CD14-positive monocyte (primary cell): Measurements from ENCODE around the gene APOC3. TPM values are rescaled to one million over a fixed set of nuclear protein-coding genes. Genes with fewer than 3 reads are reported as not detected.

Experiments
- DNase-seq, 3 donors: peaks; one replicate each; pipeline ENCODE4 v3.0.0-alpha.2; 2011 to 2022
- H2AFZ ChIP-seq: 2 replicates; pipeline ENCODE4 v1.6.0; 2012; ENCODE audit warnings: mild to moderate bottlenecking, low read depth, low read length, inconsistent platforms; ENCODE audit not compliant: insufficient read depth, poor library complexity, severe bottlenecking
- H3K27ac ChIP-seq, 2 donors: 1 replicate in 1 of 2; 2 replicates in 1 of 2; pipeline ENCODE4 v1.5.1; 2012 to 2013; ENCODE audit warnings: low read length in 2 of 2, control low read depth in 1 of 2, inconsistent platforms in 1 of 2, low read depth in 1 of 2, mild to moderate bottlenecking in 1 of 2
- H3K27me3 ChIP-seq, 2 donors: one replicate each; pipeline versions ENCODE4 v1.6.0 to v1.6.1; 2011 to 2013; ENCODE audit warnings: low read length in 2 of 2; ENCODE audit not compliant: control insufficient read depth in 2 of 2, insufficient read depth in 2 of 2
- H3K36me3 ChIP-seq, 2 donors: replicated peaks in 1 of 2; 1 replicate in 1 of 2; 2 replicates in 1 of 2; pipeline versions ENCODE4 v1.5.1 to v1.6.1; 2012 to 2013; ENCODE audit warnings: low read length in 2 of 2, control low read depth in 1 of 2, inconsistent platforms in 1 of 2, mild to moderate bottlenecking in 1 of 2; ENCODE audit not compliant: insufficient read depth in 2 of 2, control insufficient read depth in 1 of 2
- H3K4me1 ChIP-seq, 2 donors: 1 replicate in 1 of 2; 2 replicates in 1 of 2; pipeline versions ENCODE4 v1.5.1 to v1.6.1; 2012 to 2013; ENCODE audit warnings: low read length in 2 of 2, control low read depth in 1 of 2, inconsistent platforms in 1 of 2, mild to moderate bottlenecking in 1 of 2, moderate library complexity in 1 of 2; ENCODE audit not compliant: insufficient read depth in 2 of 2, control insufficient read depth in 1 of 2
- H3K4me2 ChIP-seq: replicated peaks from 2 replicates; pipeline ENCODE3; 2012; ENCODE audit warnings: low read length, moderate library complexity, mild to moderate bottlenecking; ENCODE audit not compliant: poor library complexity, severe bottlenecking; ENCODE audit errors: extremely low read depth
- H3K4me3 ChIP-seq, 3 experiments: fragments of 200-600 bp in 1 of 3; sonication (generic) in 1 of 3; replicated peaks in 1 of 3; 1 replicate in 2 of 3; 2 replicates in 1 of 3; pipeline ENCODE4 v1.5.1; 2011 to 2013; ENCODE audit warnings: low read length in 3 of 3, mild to moderate bottlenecking in 3 of 3, control low read depth in 2 of 3, low read depth in 2 of 3, inconsistent platforms in 1 of 3, moderate library complexity in 1 of 3
- H3K79me2 ChIP-seq: 2 replicates; pipeline ENCODE4 v1.6.0; 2012; ENCODE audit warnings: mild to moderate bottlenecking, control low read depth, inconsistent platforms, low read length, moderate library complexity; ENCODE audit not compliant: insufficient read depth
- H3K9ac ChIP-seq: 2 replicates; pipeline ENCODE4 v1.6.0; 2017; ENCODE audit warnings: low read length, mild to moderate bottlenecking; ENCODE audit not compliant: insufficient read depth, poor library complexity, severe bottlenecking
- H3K9me3 ChIP-seq, 2 donors: replicated peaks in 1 of 2; 1 replicate in 1 of 2; 2 replicates in 1 of 2; pipeline versions ENCODE4 v1.5.1 to v1.6.1; 2012 to 2013; ENCODE audit warnings: low read length in 2 of 2, control low read depth in 1 of 2; ENCODE audit not compliant: control insufficient read depth in 1 of 2, insufficient read depth in 1 of 2
- H4K20me1 ChIP-seq: 2 replicates; pipeline ENCODE4 v1.6.0; 2012; ENCODE audit warnings: mild to moderate bottlenecking, low read length, control low read depth, moderate library complexity; ENCODE audit not compliant: insufficient read depth
- H3K27ac Mint-ChIP-seq, 7 donors: one replicate each; pipeline ENCODE4 v1.8.0; 2020; ENCODE audit warnings: mild to moderate bottlenecking in 7 of 7, mixed read lengths in 7 of 7, moderate library complexity in 6 of 7, inconsistent platforms in 2 of 7
- H3K27me3 Mint-ChIP-seq, 3 donors: one replicate each; pipeline ENCODE4 v1.8.0; 2021 to 2022; ENCODE audit warnings: low read depth in 3 of 3, mild to moderate bottlenecking in 3 of 3, mixed read lengths in 3 of 3, moderate library complexity in 3 of 3, inconsistent platforms in 1 of 3
- H3K36me3 Mint-ChIP-seq, 2 donors: one replicate each; pipeline ENCODE4 v1.8.0; 2020; ENCODE audit warnings: mixed read lengths in 2 of 2, inconsistent platforms in 1 of 2, mild to moderate bottlenecking in 1 of 2
- H3K4me1 Mint-ChIP-seq: one replicate; pipeline ENCODE4 v1.8.0; 2020; ENCODE audit warnings: mild to moderate bottlenecking, mixed read lengths
- H3K4me3 Mint-ChIP-seq, 2 donors: one replicate each; pipeline ENCODE4 v1.8.0; 2020; ENCODE audit warnings: mild to moderate bottlenecking in 2 of 2, mixed read lengths in 2 of 2, moderate library complexity in 1 of 2
- H3K9me3 Mint-ChIP-seq, 7 donors: one replicate each; pipeline ENCODE4 v1.8.0; 2020 to 2022; ENCODE audit warnings: mixed read lengths in 7 of 7, mild to moderate bottlenecking in 6 of 7, moderate library complexity in 6 of 7, inconsistent platforms in 2 of 7
- WGBS: methylation state at CpG from one replicate; pipeline ENCODE4 v1.1.5; 2013; ENCODE audit warnings: missing lambda C conversion rate; ENCODE audit not compliant: insufficient coverage; 5-methylcytosine and 5-hydroxymethylcytosine counted together
- intact Hi-C, 2 donors: fragments of 100-400 bp; cut with micrococcal nuclease; formaldehyde crosslinking; loops; one replicate each; pipeline versions ENCODE4 v1.15.0 to v1.15.1; 2023
- polyA plus RNA-seq, 3 donors: library from polyadenylated mRNA; depleted of rRNA in 1 of 3; unstranded in 2 of 3; stranded (reverse) in 1 of 3; fragments of 300-500 nt in 2 of 3; fragments of >200 nt in 1 of 3; fragmentation: Illumina TruSeq in 2 of 3; gene quantifications; 1 replicate in 2 of 3; 2 replicates in 1 of 3; pipeline ENCODE4 v1.2.3, GENCODE V29; 2012 to 2021
- TF ChIP-seq, protein P1 (sequence below): fragments of 200-600 bp; IDR thresholded peaks from one replicate; pipeline ENCODE4 v1.8.0; 2022; ENCODE audit warnings: antibody characterized with exemption, mild to moderate bottlenecking

The APOC3 gene
- polyA plus RNA-seq, 3 donors = not detected

DNA sequence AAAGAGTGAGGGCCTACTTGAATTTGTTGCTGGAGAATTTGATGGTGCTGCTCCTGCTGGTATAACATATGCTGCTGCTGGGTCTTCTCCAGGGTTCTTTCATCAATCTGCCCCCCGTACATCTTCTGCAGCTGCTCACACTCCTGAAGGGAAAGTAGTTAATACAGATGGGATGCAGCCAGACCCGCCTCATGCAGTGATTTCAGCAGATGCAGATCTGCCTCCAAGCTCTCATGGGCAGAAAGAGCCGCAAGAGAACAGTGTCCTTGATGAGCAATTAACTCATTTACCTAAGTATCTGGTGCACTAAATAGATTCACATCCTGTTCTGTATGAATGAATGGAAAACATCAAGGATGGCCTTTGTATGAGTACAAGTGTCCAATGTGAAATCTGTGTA is 32.5 kb downstream of the APOC3 start:
- no peaks in the 10 kb centered on the region for H3K9me3 Mint-ChIP-seq
- Histone ChIP-seq H3K36me3 (peaks cover 96 to 100% of the 10 kb centered on the region in 2 donors), H3K4me1 (no peaks in the 10 kb centered on the region), H3K9me3 (no peaks in the 10 kb centered on the region), H3K27ac (no peak overlapping the region), H3K27me3 (no peaks in the 10 kb centered on the region), H3K9ac (no peak overlapping the region), H3K79me2 (no peaks in the 10 kb centered on the region), H4K20me1 (no peaks in the 10 kb centered on the region), H3K4me2 (no peak overlapping the region), H2AFZ (no peak overlapping the region), H3K4me3 (no peak overlapping the region)
- peaks cover 94 to 100% of the 10 kb centered on the region in 2 donors for H3K36me3 Mint-ChIP-seq
- H3K4me3 Mint-ChIP-seq = no peak overlapping the region
- no peaks in the 10 kb centered on the region for H3K27me3 Mint-ChIP-seq
- peak overlapping the region in 1 of 7 donors; percentile 22 for H3K27ac Mint-ChIP-seq
- intact Hi-C loops = no loop called here
- no peaks in the 10 kb centered on the region for H3K4me1 Mint-ChIP-seq
- WGBS = no CpG with 5 or more reads among the region's 3 CpGs
- TF ChIP-seq, protein P1, sequence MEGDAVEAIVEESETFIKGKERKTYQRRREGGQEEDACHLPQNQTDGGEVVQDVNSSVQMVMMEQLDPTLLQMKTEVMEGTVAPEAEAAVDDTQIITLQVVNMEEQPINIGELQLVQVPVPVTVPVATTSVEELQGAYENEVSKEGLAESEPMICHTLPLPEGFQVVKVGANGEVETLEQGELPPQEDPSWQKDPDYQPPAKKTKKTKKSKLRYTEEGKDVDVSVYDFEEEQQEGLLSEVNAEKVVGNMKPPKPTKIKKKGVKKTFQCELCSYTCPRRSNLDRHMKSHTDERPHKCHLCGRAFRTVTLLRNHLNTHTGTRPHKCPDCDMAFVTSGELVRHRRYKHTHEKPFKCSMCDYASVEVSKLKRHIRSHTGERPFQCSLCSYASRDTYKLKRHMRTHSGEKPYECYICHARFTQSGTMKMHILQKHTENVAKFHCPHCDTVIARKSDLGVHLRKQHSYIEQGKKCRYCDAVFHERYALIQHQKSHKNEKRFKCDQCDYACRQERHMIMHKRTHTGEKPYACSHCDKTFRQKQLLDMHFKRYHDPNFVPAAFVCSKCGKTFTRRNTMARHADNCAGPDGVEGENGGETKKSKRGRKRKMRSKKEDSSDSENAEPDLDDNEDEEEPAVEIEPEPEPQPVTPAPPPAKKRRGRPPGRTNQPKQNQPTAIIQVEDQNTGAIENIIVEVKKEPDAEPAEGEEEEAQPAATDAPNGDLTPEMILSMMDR = no peak
- DNase-seq = no peak

DNA sequence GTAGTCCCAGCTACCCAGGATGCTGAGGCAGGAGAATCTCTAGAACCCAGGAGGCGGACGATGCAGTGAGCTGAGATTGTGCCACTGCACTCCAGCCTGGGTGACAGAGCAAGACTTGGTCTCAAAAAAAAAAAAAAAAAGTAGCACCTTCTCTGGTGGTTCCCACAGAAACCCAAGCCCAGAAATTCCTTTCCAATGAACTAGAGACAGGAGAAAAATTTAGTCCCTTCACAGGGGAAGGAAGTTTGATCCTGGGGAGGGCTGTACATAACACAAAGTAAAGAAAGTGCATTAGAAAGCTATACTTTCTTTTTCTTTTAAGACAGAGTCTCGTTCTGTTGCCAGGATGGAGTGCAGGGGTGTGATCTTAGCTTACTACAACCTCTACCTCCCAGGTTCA is 33.2 kb downstream of the APOC3 start:
- Histone ChIP-seq H3K27me3 (no peaks in the 10 kb centered on the region), H3K4me1 (no peaks in the 10 kb centered on the region), H3K79me2 (no peaks in the 10 kb centered on the region), H3K9ac (no peak overlapping the region), H3K4me2 (no peak overlapping the region), H3K9me3 (no peaks in the 10 kb centered on the region), H3K4me3 (no peak overlapping the region), H3K36me3 (peaks cover 96 to 100% of the 10 kb centered on the region in 2 donors), H4K20me1 (peaks cover 3% of the 10 kb centered on the region), H2AFZ (no peak overlapping the region), H3K27ac (no peak overlapping the region)
- Mint-ChIP-seq H3K27me3 (no peaks in the 10 kb centered on the region), H3K4me1 (no peaks in the 10 kb centered on the region), H3K9me3 (no peaks in the 10 kb centered on the region), H3K36me3 (peaks cover 94 to 100% of the 10 kb centered on the region in 2 donors), H3K4me3 (no peak overlapping the region), H3K27ac (no peak overlapping the region)
- TF ChIP-seq, protein P1 = no peak
- no CpG with 5 or more reads among the region's 3 CpGs for WGBS
- no peak for DNase-seq
- intact Hi-C loops = no loop called here
